ENCODE data around the gene FJX1. TPM values are rescaled to one million over a fixed set of nuclear protein-coding genes. Genes with fewer than 3 reads are reported as not detected.
"Not testable (repeated sequence)": the region's sequence is repeated elsewhere in the genome, so short reads cannot be mapped to it uniquely, and the experiment has no call there.

Gene FJX1
- polyA plus RNA-seq, 1 donor: 3.5 TPM

- 18% methylated on average over 5 of the region's 82 CpGs for WGBS (ENCODE audit: insufficient coverage, low lambda C conversion rate)
- Histone ChIP-seq H3K4me1 (ENCODE audit: control insufficient read depth, insufficient read depth, low read length) (peaks cover 21% of the 10 kb centered on the region), H3K36me3 (ENCODE audit: control insufficient read depth, insufficient read depth, low read length) (no peaks in the 10 kb centered on the region), H3K27ac (ENCODE audit: low read length) (peak within 1 kb of the TSS; percentile 87), H3K4me3 (ENCODE audit: low read length) (peak within 1 kb of the TSS; percentile 89), H3K27me3 (ENCODE audit: control insufficient read depth, insufficient read depth, low read length) (no peaks in the 10 kb centered on the region), H3K9me3 (ENCODE audit: control insufficient read depth, low read depth, low read length) (peaks cover 26% of the 10 kb centered on the region)
- DNase-seq: peak; percentile 78 to 95
Measured at GRCh38 chr11:35662649-35663407, 44.6 kb downstream of the FJX1 start, which contains the start of gene TRIM44. TRIM44 (plus strand) TSS chr11:35662775; CDS start chr11:35663112, 337 bp downstream.

GRCh38 chr11:35663408-35663702 lies 45.1 kb downstream of the FJX1 start:
- H3K27ac ChIP-seq (ENCODE audit: low read length): peak overlapping the region; percentile 87
- no peaks in the 10 kb centered on the region for H3K27me3 ChIP-seq (ENCODE audit: control insufficient read depth, insufficient read depth, low read length)
- DNase-seq: no peak
- H3K4me1 ChIP-seq (ENCODE audit: control insufficient read depth, insufficient read depth, low read length): peaks cover 21% of the 10 kb centered on the region
- H3K36me3 ChIP-seq (ENCODE audit: control insufficient read depth, insufficient read depth, low read length): peaks cover 2% of the 10 kb centered on the region
- 90% methylated on average over 9 of the region's 10 CpGs for WGBS (ENCODE audit: insufficient coverage, low lambda C conversion rate)
- H3K4me3 ChIP-seq (ENCODE audit: low read length): peak overlapping the region; percentile 89
- peaks cover 26% of the 10 kb centered on the region for H3K9me3 ChIP-seq (ENCODE audit: control insufficient read depth, low read depth, low read length)

- Histone ChIP-seq H3K9me3 (ENCODE audit: control insufficient read depth, low read depth, low read length) (peaks cover 26% of the 10 kb centered on the region), H3K4me1 (ENCODE audit: control insufficient read depth, insufficient read depth, low read length) (peaks cover 21% of the 10 kb centered on the region), H3K27me3 (ENCODE audit: control insufficient read depth, insufficient read depth, low read length) (no peaks in the 10 kb centered on the region), H3K4me3 (ENCODE audit: low read length) (no peak overlapping the region), H3K27ac (ENCODE audit: low read length) (no peak overlapping the region), H3K36me3 (ENCODE audit: control insufficient read depth, insufficient read depth, low read length) (peaks cover 2% of the 10 kb centered on the region)
- no peak for DNase-seq
- no CpG with 5 or more reads among the region's 5 CpGs for WGBS (ENCODE audit: insufficient coverage, low lambda C conversion rate)
Measured at GRCh38 chr11:35664977-35665441, 46.7 kb downstream of the FJX1 start.

GRCh38 chr11:35667257-35667656 lies 49.0 kb downstream of the FJX1 start:
- WGBS (ENCODE audit: insufficient coverage, low lambda C conversion rate): no CpG with 5 or more reads among the region's 1 CpG
- Histone ChIP-seq H3K4me3 (ENCODE audit: low read length) (no peak overlapping the region), H3K27ac (ENCODE audit: low read length) (no peak overlapping the region), H3K27me3 (ENCODE audit: control insufficient read depth, insufficient read depth, low read length) (no peaks in the 10 kb centered on the region), H3K36me3 (ENCODE audit: control insufficient read depth, insufficient read depth, low read length) (peaks cover 2% of the 10 kb centered on the region), H3K4me1 (ENCODE audit: control insufficient read depth, insufficient read depth, low read length) (peaks cover 14% of the 10 kb centered on the region), H3K9me3 (ENCODE audit: control insufficient read depth, low read depth, low read length) (peaks cover 26% of the 10 kb centered on the region)
- DNase-seq: no peak

GRCh38 chr11:35668350-35668749 lies 50.1 kb downstream of the FJX1 start:
- peaks cover 20% of the 10 kb centered on the region for H3K9me3 ChIP-seq (ENCODE audit: control insufficient read depth, low read depth, low read length)
- H3K36me3 ChIP-seq (ENCODE audit: control insufficient read depth, insufficient read depth, low read length); H3K27me3 ChIP-seq (ENCODE audit: control insufficient read depth, insufficient read depth, low read length); H3K27ac ChIP-seq (ENCODE audit: low read length); H3K4me3 ChIP-seq (ENCODE audit: low read length); H3K4me1 ChIP-seq (ENCODE audit: control insufficient read depth, insufficient read depth, low read length); DNase-seq: not testable (repeated sequence)
- WGBS (ENCODE audit: insufficient coverage, low lambda C conversion rate): no CpG with 5 or more reads among the region's 3 CpGs

Other genes starting within 250 kb of the FJX1 start
- 0.49 TPM for gene SLC1A2, start 198.9 kb upstream of the FJX1 start, polyA plus RNA-seq
- 8.3 TPM for gene PAMR1, start 92.8 kb upstream of the FJX1 start, polyA plus RNA-seq
- gene TRIM44, start 44.3 kb downstream of the FJX1 start, polyA plus RNA-seq: 40.5 TPM

Data from large intestine (tissue), 3 donors.